GM19452 (cell line): ENCODE data around the gene TRIM69.
A peak's percentile ranks its signal among the peaks of the same experiment; 100 is the strongest.
"Not testable (repeated sequence)": the region's sequence is repeated elsewhere in the genome, so short reads cannot be mapped to it uniquely, and the experiment has no call there.

Experiments
- ATAC-seq: cut with Tn5 transposase; IDR thresholded peaks from one replicate; pipeline ENCODE4 v1.9.1; 2021; ENCODE audit not compliant: unreplicated experiment

The TRIM69 gene

GRCh38 chr15:44715797-44716334 is 20.5 kb upstream of the TRIM69 start:
- ATAC-seq, result no peak

- no peak for ATAC-seq
These were observed 19.2 kb upstream of the TRIM69 start for GRCh38 chr15:44716983-44717602.

GRCh38 chr15:44718180-44718926 is 18.0 kb upstream of the TRIM69 start:
- ATAC-seq, result no peak

- ATAC-seq, result no peak
These were observed 17.4 kb upstream of the TRIM69 start for GRCh38 chr15:44718927-44719292.

GRCh38 chr15:44719293-44719999 is 16.9 kb upstream of the TRIM69 start:
- peak; percentile 45 for ATAC-seq

- not testable (repeated sequence) for ATAC-seq
These were observed 16.3 kb upstream of the TRIM69 start for GRCh38 chr15:44720000-44720435.

- ATAC-seq, result no peak
These were observed 15.7 kb upstream of the TRIM69 start for GRCh38 chr15:44720460-44721176.

- ATAC-seq, result no peak
These were observed 14.3 kb upstream of the TRIM69 start for GRCh38 chr15:44722011-44722410.

- ATAC-seq, result no peak
These were observed 10.2 kb upstream of the TRIM69 start for GRCh38 chr15:44726136-44726535.

GRCh38 chr15:44726568-44727484 is 9.5 kb upstream of the TRIM69 start:
- peak; percentile 32 for ATAC-seq

- no peak for ATAC-seq
These were observed 8.7 kb upstream of the TRIM69 start for GRCh38 chr15:44727485-44728231.

GRCh38 chr15:44728232-44728575 is 8.1 kb upstream of the TRIM69 start:
- ATAC-seq, result not testable (repeated sequence)

GRCh38 chr15:44728576-44729407 is 7.5 kb upstream of the TRIM69 start:
- peak; percentile 73 for ATAC-seq

- ATAC-seq, result no peak
These were observed 6.8 kb upstream of the TRIM69 start for GRCh38 chr15:44729408-44730127.

- no peak for ATAC-seq
These were observed 1.4 kb upstream of the TRIM69 start for GRCh38 chr15:44734839-44735481.

- no peak for ATAC-seq
These were observed 697 bp upstream of the TRIM69 start for GRCh38 chr15:44735482-44736180.
